COLO668 (cell line): ENCODE results near the gene TXNDC16.

ENCODE experiments used
- DNase-seq: peaks from one replicate; lab custom pipeline; 2025; ENCODE audit not compliant: unreplicated experiment; lab: John Stamatoyannopoulos, UW

TXNDC16 gene

GRCh38 chr14:52395728-52396127, 156.6 kb downstream of the TXNDC16 start:
- DNase-seq: no peak

GRCh38 chr14:52391881-52392615, 160.3 kb downstream of the TXNDC16 start:
- no peak for DNase-seq
